HG03460 (cell line): ENCODE results near the gene BMPER.

Experiments
- ATAC-seq: cut with Tn5 transposase; IDR thresholded peaks from one replicate; pipeline ENCODE4 v1.9.1; 2021; ENCODE audit not compliant: unreplicated experiment

BMPER gene

DNA sequence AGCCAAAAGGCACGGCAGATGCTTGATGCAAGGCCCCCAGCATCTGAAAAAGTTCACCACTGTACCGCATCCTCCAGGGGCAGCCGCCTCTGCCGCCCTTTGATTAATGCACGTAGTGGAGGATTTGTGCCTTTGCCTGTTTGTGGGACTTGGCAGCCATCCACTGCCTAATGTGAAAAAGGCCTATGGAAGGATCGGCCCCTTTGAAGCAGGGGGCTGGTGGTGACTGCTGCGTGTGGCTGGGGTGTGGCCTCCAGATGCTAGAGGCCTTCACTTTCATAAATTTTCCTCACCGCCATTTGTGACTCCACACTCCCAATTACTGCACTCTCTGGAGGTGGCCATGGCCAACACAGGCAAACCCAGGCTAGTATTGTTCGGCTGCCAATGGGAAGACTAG is 226.0 kb downstream of the BMPER start:
- ATAC-seq = no peak

DNA sequence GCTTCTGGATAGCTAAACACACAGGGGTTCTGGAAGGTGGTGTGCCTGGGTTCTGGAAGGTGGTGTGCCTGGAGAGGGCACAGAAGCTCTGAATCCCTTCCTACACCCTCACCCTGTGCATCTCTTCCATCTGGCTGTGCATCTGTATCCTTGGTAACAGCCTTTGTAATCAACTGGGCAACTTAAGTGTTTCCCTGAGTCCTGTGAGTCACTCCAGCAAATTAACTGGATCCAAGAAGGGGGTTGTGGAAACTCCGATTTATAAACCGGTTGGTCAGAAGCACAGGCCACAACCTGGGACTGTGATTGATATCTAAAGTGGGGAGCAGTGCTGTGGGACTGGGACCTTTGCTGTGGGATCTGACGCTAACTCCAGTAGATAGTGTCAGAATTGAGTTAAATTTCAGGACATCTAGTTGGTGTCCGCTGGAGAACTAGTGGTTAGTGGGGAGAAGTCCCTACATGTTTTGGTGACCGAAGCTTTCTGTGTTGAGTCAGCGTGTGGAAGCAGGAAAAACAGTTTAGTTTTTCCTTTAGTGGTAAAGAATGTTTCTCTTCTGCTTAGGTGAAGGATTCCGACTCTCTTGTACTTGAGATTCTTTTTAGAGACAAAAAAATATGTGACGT is 228.1 kb downstream of the BMPER start:
- no peak for ATAC-seq

DNA sequence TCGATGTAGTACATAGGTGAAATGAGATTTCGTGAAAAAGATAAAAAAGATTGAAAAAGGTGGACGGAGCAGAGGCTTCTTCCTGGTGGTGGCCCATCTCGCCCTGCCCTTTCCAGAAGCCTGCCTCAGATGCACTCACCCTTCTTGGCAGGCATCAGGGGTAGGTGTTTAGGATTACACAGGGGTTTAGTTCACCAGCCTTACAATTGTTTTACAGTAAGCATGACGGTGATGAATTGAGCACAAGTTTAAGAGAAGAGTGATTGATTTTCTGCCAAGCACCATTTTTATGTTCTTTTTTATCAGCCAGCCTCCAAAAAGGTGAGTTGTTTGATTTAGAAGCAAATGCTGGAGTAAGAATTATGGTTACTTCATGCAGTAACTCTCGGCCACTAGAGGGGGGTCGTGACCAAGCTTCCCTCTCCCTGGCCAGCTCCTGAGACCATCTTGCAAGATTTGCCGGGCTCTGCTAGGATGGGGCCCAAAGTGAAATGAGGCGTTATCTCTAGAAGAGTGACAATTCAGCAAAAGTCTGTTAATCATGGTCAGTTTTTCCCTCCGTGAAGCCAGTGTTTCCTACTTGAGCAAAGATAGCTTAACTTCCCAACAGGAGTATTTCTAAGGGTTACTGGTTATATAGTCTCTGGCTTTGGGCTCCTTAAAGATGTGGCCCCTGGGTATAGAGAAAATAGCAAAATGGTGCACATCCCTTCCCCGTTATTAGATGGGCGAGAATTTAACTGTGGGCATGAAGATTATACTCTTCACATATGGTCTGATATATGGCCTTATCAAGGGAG is 228.8 kb downstream of the BMPER start:
- ATAC-seq = no peak

DNA sequence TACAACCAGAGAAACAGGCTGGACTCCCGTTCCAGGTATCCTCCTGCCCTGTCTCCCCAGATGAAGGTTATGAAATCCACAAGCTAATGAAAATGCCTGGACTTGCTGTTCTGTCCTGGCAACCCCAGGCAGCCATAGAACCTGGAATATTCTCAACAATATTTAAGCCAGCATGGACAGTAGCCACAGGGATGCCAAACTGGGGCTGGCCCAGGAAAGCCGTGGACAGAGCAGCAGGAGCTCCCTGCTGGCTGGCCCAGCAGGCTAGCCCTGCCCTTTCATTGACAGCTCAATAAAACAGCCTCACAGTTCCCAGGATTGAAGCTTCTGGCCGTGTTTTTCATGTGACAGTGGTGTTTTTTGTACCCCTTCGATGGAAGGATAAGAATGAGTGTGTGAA is 230.6 kb downstream of the BMPER start:
- ATAC-seq = no peak

DNA sequence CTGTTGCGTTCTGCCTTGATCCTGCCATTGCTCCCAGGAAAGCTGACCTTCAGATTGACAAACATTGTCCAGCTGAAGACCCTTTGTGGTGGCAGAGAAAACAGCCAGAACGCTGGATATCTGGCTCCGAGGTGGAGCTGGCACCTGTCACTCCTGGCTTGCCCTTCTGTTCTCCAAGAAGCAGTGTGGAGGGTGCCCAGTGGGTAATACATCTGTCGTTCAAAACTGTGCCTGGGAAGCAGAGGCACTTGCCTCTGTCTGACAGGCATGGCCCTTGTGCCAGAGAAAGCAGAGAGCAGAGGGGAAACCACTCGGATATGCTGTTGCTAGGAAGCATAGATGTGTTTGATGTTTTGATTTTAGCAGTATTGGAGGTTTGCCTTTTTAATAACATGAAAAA is 231.4 kb downstream of the BMPER start:
- ATAC-seq = no peak

DNA sequence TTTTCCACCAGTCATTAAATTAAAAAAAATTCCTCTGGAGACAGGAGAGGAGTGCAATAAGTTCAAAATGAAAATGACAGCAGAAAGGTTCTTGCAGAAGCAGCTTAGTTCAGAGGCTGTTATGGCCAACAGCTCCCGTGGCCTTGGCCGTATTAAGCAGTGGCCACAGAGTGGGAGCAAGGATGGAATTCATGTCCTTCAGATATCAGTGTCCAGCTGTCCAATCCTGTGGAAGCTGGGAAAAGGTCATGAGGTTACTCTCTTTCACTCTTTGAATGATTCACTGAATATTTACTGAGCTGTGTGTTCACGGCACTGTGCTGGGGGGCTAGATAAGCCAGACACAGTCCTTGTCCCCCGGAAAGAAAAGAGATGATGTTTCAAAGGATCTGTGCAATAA is 231.8 kb downstream of the BMPER start:
- ATAC-seq = no peak

DNA sequence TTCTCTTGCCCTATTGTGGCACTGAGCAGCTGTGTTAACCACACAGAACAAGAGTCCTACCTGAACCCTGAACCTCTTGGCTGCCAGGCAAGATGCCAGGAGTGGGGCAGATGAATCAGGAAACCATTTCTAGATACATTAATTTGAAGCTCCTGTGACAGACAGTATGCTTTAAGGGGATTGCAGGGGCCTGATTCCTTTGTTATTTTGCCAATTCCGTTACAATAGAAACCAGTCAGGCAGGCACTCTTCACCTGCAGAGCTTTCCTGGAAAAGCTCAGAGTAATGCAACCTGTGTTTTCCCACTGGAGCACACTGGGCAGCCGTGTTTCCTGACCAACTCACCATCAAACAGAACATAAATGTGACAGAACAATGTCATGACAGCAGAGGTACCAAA is 233.1 kb downstream of the BMPER start:
- no peak for ATAC-seq

DNA sequence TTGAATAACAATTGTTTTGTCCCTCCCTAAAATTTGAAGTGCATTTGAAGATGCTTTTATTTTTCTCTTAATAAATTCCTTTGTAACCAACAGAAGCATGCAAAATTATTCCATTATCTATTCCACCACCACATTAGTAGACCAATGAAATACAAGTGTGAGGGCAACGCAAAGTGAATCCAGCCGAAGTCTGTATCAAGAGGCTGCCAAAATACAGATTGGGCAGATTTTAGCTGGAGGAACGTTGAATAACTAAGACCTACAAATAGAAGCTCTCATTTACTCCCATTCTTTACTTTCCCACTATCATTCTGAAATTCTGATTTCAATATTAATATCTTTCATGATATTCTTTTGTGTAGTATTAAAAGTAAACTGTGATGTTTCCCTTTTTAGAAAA is 233.7 kb downstream of the BMPER start:
- ATAC-seq = no peak

DNA sequence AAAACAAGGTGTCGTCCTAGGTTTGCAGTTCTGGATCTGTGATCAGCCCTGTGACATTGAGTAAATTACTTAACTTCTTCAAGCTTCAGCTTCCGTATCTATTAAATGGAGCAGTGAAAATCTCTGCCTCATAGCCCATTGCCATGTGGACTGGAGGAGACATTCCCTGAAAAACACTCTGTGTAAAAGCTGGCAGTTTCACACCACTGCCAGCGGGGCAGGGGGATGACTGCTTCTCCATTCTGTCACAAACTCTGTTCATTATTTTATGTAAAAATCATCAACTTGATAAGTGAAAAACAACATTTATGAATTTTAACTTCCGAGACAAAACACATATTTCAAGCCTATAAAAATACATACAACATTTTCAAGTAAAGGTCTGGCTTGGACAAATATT is 234.7 kb downstream of the BMPER start:
- ATAC-seq = no peak

DNA sequence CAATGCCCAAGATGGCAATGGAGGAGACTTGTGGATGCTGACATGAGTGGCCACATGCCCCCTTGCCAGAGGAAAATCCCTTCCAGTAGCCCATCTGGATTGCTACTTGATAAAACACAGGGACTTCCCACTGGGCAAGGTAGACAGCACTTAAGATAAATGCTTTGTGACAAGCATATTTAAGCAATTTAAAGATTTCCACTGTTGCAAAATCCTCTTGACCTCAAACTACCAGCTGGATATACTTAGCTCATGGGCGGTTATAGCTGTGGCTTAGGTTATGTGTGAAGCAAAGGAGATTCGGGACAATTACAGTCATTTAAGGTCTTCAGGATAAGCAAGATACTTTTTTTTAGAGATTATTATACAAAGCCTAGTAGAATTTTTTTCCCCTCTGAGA is 238.1 kb downstream of the BMPER start:
- no peak for ATAC-seq

DNA sequence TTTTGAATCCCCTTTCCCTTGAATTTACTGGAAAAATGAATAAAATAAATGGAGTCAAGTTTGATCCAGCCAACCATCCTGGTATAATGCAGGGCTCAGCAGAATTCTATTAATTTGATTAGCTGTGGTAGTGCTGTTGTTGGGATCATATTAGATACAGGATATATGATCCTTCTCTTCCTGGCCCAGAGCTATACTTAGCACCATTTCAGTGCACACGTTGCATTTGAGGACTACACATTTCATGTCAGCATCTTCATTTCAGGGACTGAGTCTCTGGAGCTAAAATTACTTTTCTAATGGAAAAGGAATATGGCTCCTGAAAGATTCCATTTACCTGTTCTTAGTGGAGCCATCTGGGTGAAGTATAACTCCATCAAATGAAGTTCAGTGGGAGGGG is 240.3 kb downstream of the BMPER start:
- no peak for ATAC-seq

DNA sequence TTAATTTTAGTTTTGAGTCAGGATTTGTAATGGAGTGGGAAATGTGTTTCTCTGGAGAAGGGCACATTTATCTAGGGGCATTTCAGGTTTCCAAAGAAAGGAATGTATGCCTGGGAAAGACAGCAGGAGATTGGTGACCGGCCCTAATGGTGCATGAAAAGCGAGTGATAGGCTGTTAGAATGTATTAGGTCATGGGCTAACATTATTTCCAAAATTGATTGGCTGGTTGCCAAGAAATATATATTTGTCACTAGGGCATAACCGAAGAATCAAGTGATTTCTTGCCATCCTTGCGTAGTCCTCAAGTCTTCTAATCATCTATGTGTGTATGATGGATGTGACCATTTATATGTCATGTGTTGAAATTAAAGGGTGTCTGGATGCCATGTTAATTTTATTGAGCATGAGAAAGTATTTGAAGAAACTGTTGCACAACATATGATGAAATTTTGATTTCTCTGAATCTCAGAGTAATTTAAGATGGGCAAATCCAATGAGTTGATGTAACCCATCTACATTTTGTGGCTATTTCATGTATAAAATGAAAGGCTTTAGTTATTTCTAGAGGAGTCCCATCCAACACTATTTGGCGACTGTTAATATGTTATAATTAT is 248.4 kb downstream of the BMPER start:
- no peak for ATAC-seq

DNA sequence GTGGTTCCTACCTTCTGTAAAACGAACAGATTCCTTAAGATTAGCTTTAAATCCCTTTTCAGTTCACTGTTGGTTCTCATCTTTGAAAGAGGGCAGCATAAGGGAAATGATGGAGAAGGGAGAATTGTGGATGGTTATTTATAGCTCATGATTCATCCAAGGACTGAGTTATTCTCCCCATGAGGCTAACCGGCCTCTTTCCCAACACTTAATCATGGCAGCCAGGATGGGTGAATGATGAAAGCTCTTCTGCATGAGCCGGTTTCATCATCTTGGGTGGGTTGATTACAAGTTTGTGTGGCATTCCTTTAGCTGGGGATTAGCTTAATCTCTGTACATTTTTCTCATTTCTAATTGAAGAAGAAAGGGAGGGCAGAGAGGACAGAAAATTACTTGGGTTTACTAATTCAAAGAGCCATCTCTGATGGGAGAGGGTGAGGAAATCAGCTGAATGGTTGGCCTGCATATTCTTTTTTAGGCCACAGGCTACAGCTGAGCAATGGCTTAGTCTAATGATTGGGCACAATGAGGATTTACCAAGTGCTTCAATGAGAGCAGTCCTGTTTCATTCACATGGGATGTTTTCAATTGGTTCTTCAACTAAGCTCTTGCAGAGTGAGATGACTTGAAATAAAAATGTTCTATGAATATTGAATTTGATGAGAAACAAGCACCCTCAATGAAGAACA is 250.0 kb downstream of the BMPER start:
- no peak for ATAC-seq

DNA sequence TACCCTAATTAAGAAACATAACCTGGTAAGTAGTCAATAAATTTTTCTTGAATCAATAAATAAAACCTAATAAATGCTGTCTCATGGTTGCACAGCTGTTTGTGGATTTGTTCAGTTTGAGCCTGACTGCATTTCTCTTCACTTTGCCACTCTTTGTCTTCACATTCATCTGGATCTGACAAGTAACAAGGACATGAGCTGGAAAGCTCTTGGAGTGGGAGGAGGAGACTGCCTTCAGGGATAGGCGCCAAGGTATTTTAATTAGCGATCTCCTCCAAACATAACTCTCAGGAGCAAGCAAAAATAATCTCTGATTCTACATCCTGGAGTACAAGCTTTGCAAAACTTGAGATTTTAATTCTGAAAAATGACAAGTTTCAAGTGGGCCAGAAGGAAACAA is 251.0 kb downstream of the BMPER start:
- ATAC-seq = no peak

DNA sequence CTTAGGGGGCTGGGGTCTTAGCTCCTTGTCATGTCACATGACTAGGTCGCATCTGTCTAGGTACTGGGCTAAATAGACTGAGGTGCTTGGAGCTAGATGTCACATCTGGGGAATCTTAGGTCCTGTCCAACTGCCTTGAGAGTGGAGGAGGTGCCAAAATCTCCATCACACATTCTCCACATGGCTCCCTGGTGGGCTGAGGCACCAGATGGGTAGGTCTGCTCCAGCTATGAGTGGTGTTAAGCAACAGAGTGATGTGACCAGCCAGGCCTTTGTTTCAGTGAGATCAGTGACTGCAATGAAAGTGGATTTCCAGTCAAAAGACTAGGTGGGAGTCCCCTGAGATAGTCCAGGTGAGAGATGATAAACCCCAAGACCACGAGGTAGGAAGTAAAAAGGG is 251.8 kb downstream of the BMPER start:
- no peak for ATAC-seq

DNA sequence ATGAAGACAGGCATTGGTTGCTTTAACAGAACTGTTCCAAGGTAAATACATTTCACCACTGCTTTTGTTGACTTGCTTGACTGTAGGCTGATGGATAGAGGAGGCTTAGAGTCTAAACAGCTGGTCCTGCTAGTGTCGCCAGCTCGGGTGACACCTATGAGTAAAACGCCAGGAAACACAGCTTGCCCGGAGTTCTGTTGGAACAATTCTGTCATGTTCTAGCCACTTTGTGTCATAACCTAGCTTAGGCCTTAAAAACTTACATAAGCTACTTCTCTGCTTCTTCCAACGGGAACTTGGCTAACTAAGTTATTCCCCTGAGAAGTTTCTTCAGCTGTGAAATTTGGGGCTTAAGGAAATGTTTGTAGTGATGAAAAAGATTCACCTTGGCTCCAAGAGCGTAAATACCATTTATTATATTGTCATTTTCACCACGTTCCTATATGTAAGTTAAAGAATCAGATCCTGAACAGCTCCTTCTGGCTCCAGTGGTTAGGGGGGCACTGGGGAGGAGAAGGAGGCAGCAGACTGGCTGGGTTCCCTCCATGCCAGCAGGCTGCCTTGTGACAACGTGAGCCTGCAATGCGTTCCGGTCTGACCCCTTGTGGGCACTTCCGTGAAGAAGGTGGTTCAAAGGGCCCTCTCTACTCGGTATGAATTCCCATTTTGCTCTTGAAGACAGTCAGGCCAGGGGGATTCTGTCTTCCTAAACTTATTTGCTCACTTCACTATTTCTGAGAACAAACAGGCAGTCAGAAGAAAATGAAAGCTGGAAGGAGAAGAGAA is 253.2 kb downstream of the BMPER start:
- ATAC-seq = no peak

DNA sequence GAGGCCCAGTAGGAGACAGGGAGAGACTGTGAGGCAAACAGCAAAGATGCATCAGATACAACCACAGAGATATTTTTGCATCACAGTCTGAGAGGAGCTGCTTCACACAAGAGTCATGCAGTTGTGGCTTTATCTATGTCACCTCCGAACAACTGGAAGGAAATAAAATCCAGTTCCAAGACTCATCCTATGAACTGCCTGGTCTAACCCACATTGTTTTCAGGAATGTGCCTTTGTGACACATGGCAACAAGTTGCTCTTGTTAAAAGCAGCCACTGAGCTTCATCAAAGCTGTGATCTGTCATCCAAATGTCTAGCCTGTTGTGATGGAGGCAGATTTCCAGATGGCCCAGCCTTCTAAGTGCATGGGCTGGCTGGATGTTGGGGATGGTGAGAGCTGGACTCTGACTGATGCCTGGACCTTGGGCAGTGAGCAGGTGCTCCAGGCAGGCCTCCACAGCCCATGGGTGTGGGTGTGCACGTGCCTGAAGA is 255.0 kb downstream of the BMPER start:
- ATAC-seq = no peak

DNA sequence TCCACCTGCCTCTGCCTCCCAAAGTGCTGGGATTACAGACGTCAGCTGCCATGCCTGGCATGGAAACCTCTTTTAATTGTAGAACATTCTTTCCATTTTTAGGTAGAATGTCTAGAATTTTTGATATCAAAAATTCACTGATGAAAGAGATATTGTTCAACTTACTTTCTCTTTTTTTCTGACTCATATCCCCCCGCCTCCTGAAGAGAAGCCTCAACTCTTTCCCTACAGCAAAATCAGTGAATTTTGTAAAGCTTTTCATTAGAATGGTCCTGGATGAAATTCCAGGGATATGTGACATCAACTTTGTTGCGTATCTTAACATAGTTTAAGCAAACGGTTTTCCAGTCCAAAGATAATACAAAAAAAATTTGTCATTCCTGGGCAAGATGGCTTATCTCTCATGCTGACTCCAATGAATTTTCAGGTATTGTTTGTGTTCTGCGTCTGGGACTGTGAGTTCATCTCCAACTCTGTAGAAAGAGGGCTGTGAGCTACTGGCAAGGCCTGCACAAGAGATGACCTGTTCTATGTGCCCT is 256.8 kb downstream of the BMPER start:
- ATAC-seq = no peak

DNA sequence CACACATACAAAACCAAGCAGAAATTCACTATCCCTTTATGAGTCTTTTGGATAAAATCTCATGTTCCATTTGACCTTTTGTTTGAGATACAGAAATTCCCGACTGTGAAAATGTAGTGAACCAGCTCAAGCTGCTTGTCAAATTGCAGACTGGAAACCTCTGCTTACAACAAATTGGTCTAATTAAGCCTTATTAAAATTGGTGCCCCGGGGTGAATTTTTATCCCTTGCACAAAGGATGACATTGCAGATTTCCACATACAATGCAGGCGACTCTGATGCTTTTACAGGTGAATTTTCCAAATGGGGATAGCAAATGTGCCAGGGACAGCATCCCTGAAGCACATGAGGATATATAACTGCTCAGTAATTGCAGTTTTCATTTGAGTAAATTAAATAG is 257.3 kb downstream of the BMPER start:
- ATAC-seq = no peak

DNA sequence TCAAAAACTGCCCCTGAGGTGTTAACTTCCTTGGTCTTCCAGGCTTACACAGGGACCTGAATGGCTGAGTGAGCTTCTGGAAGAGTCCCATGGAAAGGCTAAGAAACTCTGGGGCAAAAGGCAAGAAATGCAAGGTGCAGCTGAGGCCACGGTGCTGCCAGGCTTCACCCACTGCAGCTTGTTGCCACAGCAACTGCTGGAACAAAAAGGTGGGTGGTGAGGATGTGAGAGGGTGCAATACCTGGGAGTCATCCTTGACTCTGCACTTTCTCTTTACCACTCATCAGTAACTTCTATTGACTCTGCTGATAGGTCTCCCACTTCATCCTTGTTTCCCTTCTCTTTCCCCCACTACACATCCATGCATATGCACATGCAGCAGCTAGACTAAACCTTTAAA is 258.6 kb downstream of the BMPER start:
- no peak for ATAC-seq

DNA sequence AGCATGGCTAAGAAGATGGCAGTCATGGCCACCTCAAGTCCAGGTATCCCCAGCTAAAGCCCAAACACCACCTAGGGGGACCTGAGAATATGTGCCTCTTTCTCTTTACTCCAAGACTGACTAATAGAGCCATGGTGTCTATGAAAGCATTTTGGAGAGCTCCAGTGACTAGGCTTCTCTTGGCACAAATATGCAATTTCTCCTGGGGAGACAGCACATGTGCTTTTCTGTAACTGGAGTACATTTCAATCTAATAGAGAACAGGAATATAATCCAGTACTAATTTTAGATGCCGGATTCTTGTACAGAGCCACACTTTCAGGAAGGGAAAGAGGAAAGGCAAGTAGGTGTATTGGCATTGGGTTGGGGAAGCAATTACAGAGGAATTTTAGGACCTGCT is 260.1 kb downstream of the BMPER start:
- ATAC-seq = no peak
